NB4 (cell line): ENCODE data around the gene CATSPER1.

ENCODE experiments used
- MYC ChIP-seq: IDR thresholded peaks from 2 replicates; pipeline ENCODE4 v1.6.1; 2011; ENCODE audit warnings: low read depth, low read length
- POLR2A ChIP-seq: IDR thresholded peaks from 2 replicates; pipeline ENCODE4 v1.6.1; 2011; ENCODE audit warnings: mild to moderate bottlenecking; ENCODE audit not compliant: insufficient read length; ENCODE audit errors: extremely low read depth
- TF ChIP-seq, protein P1 (sequence below): IDR thresholded peaks from one replicate; pipeline ENCODE4 v1.5.1; 2012; ENCODE audit warnings: low read depth, low read length
- TF ChIP-seq, protein P2 (sequence below): IDR thresholded peaks from 2 replicates; pipeline ENCODE4 v1.6.1; 2011; ENCODE audit warnings: low read depth, low read length

DNA sequence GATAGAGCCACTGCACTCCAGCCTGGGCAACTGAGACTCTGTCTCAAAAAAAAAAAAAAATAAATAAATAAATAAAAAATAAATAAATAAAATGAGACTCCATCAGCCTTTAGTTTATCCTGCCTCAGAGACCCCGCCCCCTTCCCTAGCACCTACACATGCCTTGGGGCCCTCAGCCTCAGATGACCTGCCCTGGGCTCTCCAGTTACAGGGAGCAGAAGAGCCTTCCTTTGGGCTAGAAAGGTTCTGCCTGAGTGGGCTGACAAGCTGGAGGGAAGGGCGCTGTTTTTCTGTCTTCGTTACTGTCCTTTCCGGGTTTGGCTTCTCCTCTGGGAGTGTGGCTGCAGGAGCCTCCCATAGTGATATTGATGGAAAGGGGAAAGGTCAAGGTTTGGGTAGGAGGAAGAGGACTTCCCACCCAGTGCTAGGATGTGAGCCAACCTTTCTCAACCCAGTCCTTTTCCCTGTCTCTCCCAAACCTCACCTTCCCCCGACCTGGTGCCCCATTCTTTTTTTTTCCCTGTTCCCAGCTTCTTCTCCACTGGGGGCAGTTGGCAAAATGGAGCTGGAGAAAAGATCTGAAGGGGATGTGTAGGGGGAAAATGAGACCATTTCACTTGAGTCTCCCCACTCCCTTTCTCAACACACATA lies 24.4 kb upstream of the CATSPER1 start:
- no peak for TF ChIP-seq MYC
- TF ChIP-seq POLR2A, result no peak
- TF ChIP-seq, protein P1, sequence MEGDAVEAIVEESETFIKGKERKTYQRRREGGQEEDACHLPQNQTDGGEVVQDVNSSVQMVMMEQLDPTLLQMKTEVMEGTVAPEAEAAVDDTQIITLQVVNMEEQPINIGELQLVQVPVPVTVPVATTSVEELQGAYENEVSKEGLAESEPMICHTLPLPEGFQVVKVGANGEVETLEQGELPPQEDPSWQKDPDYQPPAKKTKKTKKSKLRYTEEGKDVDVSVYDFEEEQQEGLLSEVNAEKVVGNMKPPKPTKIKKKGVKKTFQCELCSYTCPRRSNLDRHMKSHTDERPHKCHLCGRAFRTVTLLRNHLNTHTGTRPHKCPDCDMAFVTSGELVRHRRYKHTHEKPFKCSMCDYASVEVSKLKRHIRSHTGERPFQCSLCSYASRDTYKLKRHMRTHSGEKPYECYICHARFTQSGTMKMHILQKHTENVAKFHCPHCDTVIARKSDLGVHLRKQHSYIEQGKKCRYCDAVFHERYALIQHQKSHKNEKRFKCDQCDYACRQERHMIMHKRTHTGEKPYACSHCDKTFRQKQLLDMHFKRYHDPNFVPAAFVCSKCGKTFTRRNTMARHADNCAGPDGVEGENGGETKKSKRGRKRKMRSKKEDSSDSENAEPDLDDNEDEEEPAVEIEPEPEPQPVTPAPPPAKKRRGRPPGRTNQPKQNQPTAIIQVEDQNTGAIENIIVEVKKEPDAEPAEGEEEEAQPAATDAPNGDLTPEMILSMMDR, result no peak
- TF ChIP-seq, protein P2, sequence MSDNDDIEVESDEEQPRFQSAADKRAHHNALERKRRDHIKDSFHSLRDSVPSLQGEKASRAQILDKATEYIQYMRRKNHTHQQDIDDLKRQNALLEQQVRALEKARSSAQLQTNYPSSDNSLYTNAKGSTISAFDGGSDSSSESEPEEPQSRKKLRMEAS, result no peak
